Trophoblast cell (in vitro differentiated cells and primary cell): ENCODE results near the gene SLC24A4.
"Not testable (repeated sequence)": the region's sequence is repeated elsewhere in the genome, so short reads cannot be mapped to it uniquely, and the experiment has no call there.

Experiments
- DNase-seq, 2 donors: peaks; one replicate each; pipeline ENCODE4 v3.0.0-alpha.2; 2016
- H2AFZ ChIP-seq: 2 replicates; pipeline ENCODE4 v1.6.1; 2013; ENCODE audit warnings: low read length, moderate library complexity, mild to moderate bottlenecking; ENCODE audit not compliant: insufficient read depth, poor library complexity
- H2AK5ac ChIP-seq: 2 replicates; pipeline ENCODE4 v1.6.1; 2013; ENCODE audit warnings: mild to moderate bottlenecking, low read length
- H2BK120ac ChIP-seq: 2 replicates; pipeline ENCODE4 v1.6.1; 2013; ENCODE audit warnings: low read length, mild to moderate bottlenecking, moderate library complexity; ENCODE audit not compliant: insufficient read depth, poor library complexity
- H2BK12ac ChIP-seq: 2 replicates; pipeline ENCODE4 v1.6.1; 2013; ENCODE audit warnings: mild to moderate bottlenecking, low read length, moderate library complexity
- H2BK5ac ChIP-seq: 2 replicates; pipeline ENCODE4 v1.6.1; 2013; ENCODE audit warnings: low read length, low read depth, moderate library complexity, mild to moderate bottlenecking; ENCODE audit not compliant: poor library complexity
- H3K14ac ChIP-seq: 2 replicates; pipeline ENCODE4 v1.6.1; 2013; ENCODE audit warnings: mild to moderate bottlenecking, low read length
- H3K18ac ChIP-seq: 2 replicates; pipeline ENCODE4 v1.6.1; 2013; ENCODE audit warnings: mild to moderate bottlenecking, low read length
- H3K23ac ChIP-seq: 2 replicates; pipeline ENCODE4 v1.6.1; 2013; ENCODE audit warnings: low read length
- H3K27ac ChIP-seq: 2 replicates; pipeline ENCODE4 v1.5.1; 2013; ENCODE audit warnings: low read depth, mild to moderate bottlenecking, inconsistent platforms, low read length, moderate library complexity
- H3K27me3 ChIP-seq: 2 replicates; pipeline ENCODE4 v1.6.1; 2013; ENCODE audit warnings: inconsistent platforms, mild to moderate bottlenecking, low read length, moderate library complexity; ENCODE audit not compliant: insufficient read depth
- H3K36me3 ChIP-seq, 2 experiments: 1 replicate in 1 of 2; 2 replicates in 1 of 2; pipeline ENCODE4 v1.6.1; 2013; ENCODE audit warnings: low read length in 2 of 2, mild to moderate bottlenecking in 2 of 2, moderate library complexity in 1 of 2; ENCODE audit not compliant: insufficient read depth in 2 of 2, control insufficient read depth in 1 of 2
- H3K4ac ChIP-seq: 2 replicates; pipeline ENCODE4 v1.6.1; 2013; ENCODE audit warnings: low read depth, mild to moderate bottlenecking, low read length, moderate library complexity
- H3K4me1 ChIP-seq, 2 experiments: 1 replicate in 1 of 2; 2 replicates in 1 of 2; pipeline ENCODE4 v1.6.1; 2013; ENCODE audit warnings: low read length in 2 of 2, mild to moderate bottlenecking in 2 of 2, moderate library complexity in 1 of 2; ENCODE audit not compliant: insufficient read depth in 2 of 2, control insufficient read depth in 1 of 2
- H3K4me2 ChIP-seq: 2 replicates; pipeline ENCODE4 v1.6.1; 2013; ENCODE audit warnings: inconsistent platforms, mild to moderate bottlenecking, low read length, moderate library complexity
- H3K4me3 ChIP-seq: 2 replicates; pipeline ENCODE4 v1.5.1; 2013; ENCODE audit warnings: mild to moderate bottlenecking, low read depth, low read length, inconsistent platforms
- H3K79me1 ChIP-seq: one replicate; pipeline ENCODE4 v1.6.1; 2013; ENCODE audit warnings: low read length
- H3K79me2 ChIP-seq: 2 replicates; pipeline ENCODE4 v1.6.1; 2013; ENCODE audit warnings: low read length, mild to moderate bottlenecking; ENCODE audit not compliant: control insufficient read depth, insufficient read depth, poor library complexity
- H3K9ac ChIP-seq: 2 replicates; pipeline ENCODE4 v1.6.1; 2013; ENCODE audit warnings: mild to moderate bottlenecking, low read length
- H3K9me3 ChIP-seq: 2 replicates; pipeline ENCODE4 v1.6.1; 2013; ENCODE audit warnings: low read depth, mild to moderate bottlenecking, control low read depth, inconsistent platforms, low read length; ENCODE audit not compliant: insufficient read depth
- H4K12ac ChIP-seq: 2 replicates; pipeline ENCODE4 v1.6.1; 2013; ENCODE audit warnings: low read depth, mild to moderate bottlenecking, low read length, moderate library complexity
- H4K8ac ChIP-seq: 2 replicates; pipeline ENCODE4 v1.6.1; 2013; ENCODE audit warnings: low read depth, mild to moderate bottlenecking, low read length, moderate library complexity
- H4K91ac ChIP-seq: one replicate; pipeline ENCODE4 v1.6.1; 2013; ENCODE audit warnings: low read depth, mild to moderate bottlenecking, low read length, moderate library complexity
- WGBS: extraction: QIAGEN DNeasy Blood & Tissue Kit; methylation state at CpG from one replicate; pipeline ENCODE4 v1.1.7; 2013; ENCODE audit warnings: missing lambda C conversion rate; ENCODE audit not compliant: insufficient read length, insufficient coverage; ENCODE audit errors: extremely low coverage; 5-methylcytosine and 5-hydroxymethylcytosine counted together

SLC24A4 gene

DNA sequence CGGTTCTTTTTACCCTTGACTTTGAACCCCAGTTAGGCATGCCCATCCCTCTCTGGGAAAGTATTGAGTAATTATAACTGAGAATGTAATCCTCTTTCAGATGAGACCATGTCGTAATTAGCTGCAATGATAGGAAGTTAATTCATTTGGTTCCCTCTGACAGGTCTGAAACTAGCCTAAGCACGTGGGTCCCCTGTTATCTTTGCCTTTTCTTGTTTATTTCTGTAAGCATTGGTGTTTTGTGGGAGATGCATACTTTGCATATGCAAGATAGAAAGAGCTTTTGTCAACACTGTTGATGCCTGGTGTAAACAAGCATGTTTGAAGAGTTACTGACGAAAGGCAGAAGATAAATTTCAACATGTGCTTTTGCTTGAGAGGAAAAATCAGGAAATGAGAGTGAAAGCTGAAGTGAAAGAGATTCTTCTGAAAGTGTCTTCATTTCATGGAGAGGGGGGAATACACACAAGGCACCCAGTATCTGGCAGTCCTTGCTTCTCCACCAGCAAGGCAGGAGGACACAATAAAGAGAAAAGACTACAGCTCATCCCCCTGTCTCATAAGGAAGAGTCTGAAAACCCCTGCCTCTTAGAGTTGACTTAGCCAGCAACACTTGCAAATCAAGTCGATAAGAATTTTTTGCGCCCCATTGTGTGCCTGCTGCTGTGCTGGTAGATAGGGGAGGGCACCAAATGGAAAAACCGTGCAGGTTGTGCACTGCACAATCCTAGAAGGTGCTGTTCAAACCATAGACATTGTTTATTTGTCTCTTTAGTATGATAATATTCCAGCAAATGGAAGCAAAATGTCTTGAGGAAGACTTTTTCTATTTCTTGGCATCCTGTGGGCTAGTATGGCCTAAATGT, 77.8 kb downstream of the SLC24A4 start:
- no peak overlapping the region for H3K27ac ChIP-seq
- H2BK120ac ChIP-seq, result no peak overlapping the region
- no CpG with 5 or more reads among the region's 7 CpGs for WGBS
- no peak overlapping the region for H3K14ac ChIP-seq
- H2AFZ ChIP-seq, result no peak overlapping the region
- no peak overlapping the region for H3K4me3 ChIP-seq
- H3K36me3 ChIP-seq, result no peaks in the 10 kb centered on the region
- peaks cover 0 to 2% of the 10 kb centered on the region in 2 experiments for H3K4me1 ChIP-seq
- H3K9ac ChIP-seq, result no peak overlapping the region
- no peak overlapping the region for H2BK5ac ChIP-seq
- no peaks in the 10 kb centered on the region for H3K27me3 ChIP-seq
- H3K9me3 ChIP-seq, result peaks cover 3% of the 10 kb centered on the region
- no peak overlapping the region for H2AK5ac ChIP-seq
- H3K79me1 ChIP-seq, result no peaks in the 10 kb centered on the region
- H3K18ac ChIP-seq, result no peak overlapping the region
- H4K91ac ChIP-seq, result no peak overlapping the region
- peak in 1 of 2 donors; percentile 7 for DNase-seq
- H4K8ac ChIP-seq, result no peak overlapping the region
- H3K4me2 ChIP-seq, result no peak overlapping the region
- H3K23ac ChIP-seq, result no peak overlapping the region
- H3K79me2 ChIP-seq, result no peaks in the 10 kb centered on the region
- H3K4ac ChIP-seq, result no peak overlapping the region
- no peak overlapping the region for H4K12ac ChIP-seq
- H2BK12ac ChIP-seq, result no peak overlapping the region

GRCh38 chr14:92401561-92401960, 78.6 kb downstream of the SLC24A4 start:
- no peak overlapping the region for H3K23ac ChIP-seq
- no peak overlapping the region for H3K27ac ChIP-seq
- H2AK5ac ChIP-seq, result no peak overlapping the region
- H3K14ac ChIP-seq, result no peak overlapping the region
- peaks cover 0 to 2% of the 10 kb centered on the region in 2 experiments for H3K4me1 ChIP-seq
- H3K79me2 ChIP-seq, result no peaks in the 10 kb centered on the region
- H2BK120ac ChIP-seq, result no peak overlapping the region
- peaks cover 8% of the 10 kb centered on the region for H3K9me3 ChIP-seq
- no peak overlapping the region for H3K4me3 ChIP-seq
- no peak overlapping the region for H4K12ac ChIP-seq
- H3K4ac ChIP-seq, result no peak overlapping the region
- no peak overlapping the region for H4K91ac ChIP-seq
- WGBS, result no CpG with 5 or more reads among the region's 3 CpGs
- H3K18ac ChIP-seq, result no peak overlapping the region
- H3K4me2 ChIP-seq, result no peak overlapping the region
- no peak overlapping the region for H2AFZ ChIP-seq
- no peak overlapping the region for H3K9ac ChIP-seq
- H2BK5ac ChIP-seq, result no peak overlapping the region
- no peak for DNase-seq
- no peaks in the 10 kb centered on the region for H3K36me3 ChIP-seq
- no peak overlapping the region for H2BK12ac ChIP-seq
- H3K27me3 ChIP-seq, result no peaks in the 10 kb centered on the region
- H3K79me1 ChIP-seq, result no peaks in the 10 kb centered on the region
- no peak overlapping the region for H4K8ac ChIP-seq

GRCh38 chr14:92402500-92402899, 79.5 kb downstream of the SLC24A4 start:
- not testable (repeated sequence) for H4K8ac ChIP-seq, H3K4me1 ChIP-seq, H3K4ac ChIP-seq, H3K79me2 ChIP-seq, H3K27me3 ChIP-seq, H2BK5ac ChIP-seq, H4K12ac ChIP-seq, H3K14ac ChIP-seq, H2AK5ac ChIP-seq, H3K4me3 ChIP-seq, H3K18ac ChIP-seq, H3K9me3 ChIP-seq, H3K9ac ChIP-seq, H4K91ac ChIP-seq, H3K36me3 ChIP-seq, H3K4me2 ChIP-seq, DNase-seq, H3K23ac ChIP-seq, H2BK12ac ChIP-seq, H3K79me1 ChIP-seq, H2AFZ ChIP-seq, H2BK120ac ChIP-seq, H3K27ac ChIP-seq
- WGBS, result no CpG with 5 or more reads among the region's 1 CpG

DNA sequence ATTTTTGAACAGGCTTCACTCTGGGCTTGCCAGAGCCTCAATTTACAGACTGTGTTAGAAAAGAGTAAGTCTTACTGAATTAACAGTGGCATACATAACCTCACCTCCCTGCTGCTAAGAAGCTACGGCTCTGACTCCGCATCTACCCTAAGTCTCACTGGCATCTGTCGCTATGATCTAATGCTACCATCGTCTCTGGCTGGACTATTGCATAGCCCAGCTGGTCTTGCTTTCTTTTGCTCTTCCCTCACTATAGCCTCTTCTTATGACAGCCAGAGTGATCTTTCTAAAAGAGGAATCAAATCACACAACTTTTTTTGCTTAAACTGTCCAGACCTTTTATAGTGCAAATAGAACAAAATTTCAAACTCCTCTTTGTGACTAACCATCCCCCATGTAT, 81.1 kb downstream of the SLC24A4 start:
- H4K8ac ChIP-seq, result no peak overlapping the region
- H3K23ac ChIP-seq, result no peak overlapping the region
- H3K14ac ChIP-seq, result no peak overlapping the region
- peaks cover 0 to 5% of the 10 kb centered on the region in 2 experiments for H3K4me1 ChIP-seq
- H3K9me3 ChIP-seq, result peaks cover 8% of the 10 kb centered on the region
- no peak overlapping the region for H4K12ac ChIP-seq
- H3K18ac ChIP-seq, result no peak overlapping the region
- no peak overlapping the region for H2AK5ac ChIP-seq
- DNase-seq, result no peak
- H3K27me3 ChIP-seq, result no peaks in the 10 kb centered on the region
- H3K9ac ChIP-seq, result no peak overlapping the region
- no peak overlapping the region for H2BK12ac ChIP-seq
- H3K4me3 ChIP-seq, result no peak overlapping the region
- no peaks in the 10 kb centered on the region for H3K36me3 ChIP-seq
- H4K91ac ChIP-seq, result no peak overlapping the region
- H3K4me2 ChIP-seq, result no peak overlapping the region
- H2BK5ac ChIP-seq, result no peak overlapping the region
- H3K79me2 ChIP-seq, result no peaks in the 10 kb centered on the region
- no peak overlapping the region for H3K4ac ChIP-seq
- no CpG with 5 or more reads among the region's 4 CpGs for WGBS
- no peaks in the 10 kb centered on the region for H3K79me1 ChIP-seq
- H2BK120ac ChIP-seq, result no peak overlapping the region
- no peak overlapping the region for H3K27ac ChIP-seq
- H2AFZ ChIP-seq, result no peak overlapping the region
